ENCODE results near the gene RARRES2.
"Not testable (repeated sequence)": the region's sequence is repeated elsewhere in the genome, so short reads cannot be mapped to it uniquely, and the experiment has no call there.

Gene RARRES2

GRCh38 chr7:150316987-150317386 is 24.4 kb downstream of the RARRES2 start:
- DNase-seq (ENCODE audit: low spot score) = not testable (repeated sequence)

DNA sequence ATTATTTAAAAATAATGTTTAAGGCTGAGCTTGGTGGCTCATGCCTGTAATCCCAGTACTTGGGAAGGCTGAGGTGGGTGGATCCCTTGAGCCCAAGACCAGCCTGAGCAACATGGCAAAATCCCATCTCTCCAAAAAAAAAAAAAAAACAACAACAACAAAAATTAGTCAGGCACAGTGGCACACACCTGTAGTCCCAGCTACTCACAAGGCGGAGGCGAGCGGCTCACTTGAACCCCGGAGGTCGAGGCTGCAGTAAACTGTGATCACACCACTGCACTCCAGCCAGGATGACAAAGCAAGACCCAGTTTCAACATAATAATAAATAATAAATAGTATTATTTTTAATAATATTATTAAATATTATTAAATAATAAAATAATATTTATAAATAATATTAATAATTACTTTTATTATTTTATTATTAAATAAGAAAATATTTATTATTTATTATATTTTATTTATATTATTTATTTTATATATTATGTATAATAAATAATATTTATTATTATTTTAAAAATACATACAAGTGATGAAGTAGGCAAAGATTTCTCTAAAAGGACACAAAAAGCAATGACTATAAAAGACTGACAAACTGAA is 26.7 kb downstream of the RARRES2 start:
- DNase-seq (ENCODE audit: low spot score) = no peak

DNA sequence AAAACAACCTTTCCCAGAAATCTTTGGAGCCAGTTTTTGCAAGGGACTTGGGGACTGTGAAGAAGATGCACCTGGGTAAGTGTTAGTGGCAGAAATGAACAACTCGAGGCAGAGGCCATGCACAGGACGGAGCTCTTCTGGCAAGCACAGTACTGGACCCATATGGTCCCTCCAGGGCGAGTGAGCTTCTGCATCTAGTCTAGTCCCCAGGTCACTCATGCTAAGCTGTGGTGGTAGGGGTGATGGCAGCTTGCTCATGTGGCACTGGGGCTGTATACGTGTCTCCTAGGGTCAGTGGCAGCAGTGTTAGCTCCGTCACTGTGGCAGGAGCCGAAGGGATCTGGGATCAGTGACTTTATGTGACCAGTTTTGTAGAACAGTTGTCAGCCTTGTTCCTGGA is 27.6 kb downstream of the RARRES2 start:
- no peak for DNase-seq (ENCODE audit: low spot score)

- no peak for DNase-seq (ENCODE audit: low spot score)
Measured at GRCh38 chr7:150313367-150313809, 28.0 kb downstream of the RARRES2 start.

DNA sequence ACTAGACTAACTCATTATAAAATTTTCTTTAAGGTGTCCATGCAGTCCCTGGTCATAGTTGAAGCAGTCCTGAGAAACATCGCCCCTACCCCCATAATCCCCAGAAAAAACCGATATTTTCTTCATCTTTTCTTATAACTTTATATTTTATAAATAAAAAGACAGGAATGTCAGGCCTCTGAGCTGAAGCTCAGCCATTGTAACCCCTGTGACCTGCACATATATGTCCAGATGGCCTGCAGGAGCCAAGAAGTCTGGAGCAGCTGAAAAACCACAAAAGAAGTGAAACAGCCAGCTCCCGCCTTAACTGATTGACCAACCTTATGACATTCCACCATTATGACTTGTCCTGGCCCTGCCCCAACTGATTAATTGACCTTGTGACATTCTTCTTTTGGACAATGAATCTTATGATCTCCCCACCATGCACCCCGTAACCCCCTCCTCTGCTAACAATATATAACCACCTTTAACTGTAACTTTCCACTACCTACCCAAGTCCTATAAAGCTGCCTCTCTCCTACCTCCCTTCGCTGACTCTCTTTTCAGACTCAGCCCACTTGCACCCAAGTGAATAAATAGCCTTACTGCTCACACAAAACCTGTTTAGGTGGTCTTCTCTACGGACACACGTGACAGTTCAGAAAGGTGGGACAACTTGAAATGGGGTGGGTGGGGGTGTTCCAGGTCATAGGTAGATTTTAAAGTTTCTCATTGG is 28.6 kb downstream of the RARRES2 start:
- not testable (repeated sequence) for DNase-seq (ENCODE audit: low spot score)

- DNase-seq (ENCODE audit: low spot score) = no peak
Measured at GRCh38 chr7:150311711-150312110, 29.7 kb downstream of the RARRES2 start.

DNA sequence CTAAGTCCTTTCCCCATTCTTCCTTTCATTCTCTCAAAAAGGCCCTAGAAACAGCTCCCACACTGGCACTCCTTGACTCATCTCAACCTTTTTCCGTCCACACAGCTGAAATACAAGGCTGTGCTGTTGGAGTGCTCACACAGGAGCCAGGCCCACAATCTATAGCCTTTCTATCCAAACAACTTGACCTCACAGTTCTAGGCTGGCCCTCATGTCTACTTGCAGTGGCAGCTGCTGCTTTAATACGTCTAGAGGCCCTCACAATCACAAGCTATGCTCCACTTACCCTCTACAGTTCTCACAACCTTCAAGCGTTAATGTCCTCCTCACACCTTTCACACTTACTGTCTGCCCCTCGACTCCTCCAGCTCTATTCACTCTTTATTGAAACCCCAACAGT is 30.3 kb downstream of the RARRES2 start:
- DNase-seq (ENCODE audit: low spot score) = no peak

DNA sequence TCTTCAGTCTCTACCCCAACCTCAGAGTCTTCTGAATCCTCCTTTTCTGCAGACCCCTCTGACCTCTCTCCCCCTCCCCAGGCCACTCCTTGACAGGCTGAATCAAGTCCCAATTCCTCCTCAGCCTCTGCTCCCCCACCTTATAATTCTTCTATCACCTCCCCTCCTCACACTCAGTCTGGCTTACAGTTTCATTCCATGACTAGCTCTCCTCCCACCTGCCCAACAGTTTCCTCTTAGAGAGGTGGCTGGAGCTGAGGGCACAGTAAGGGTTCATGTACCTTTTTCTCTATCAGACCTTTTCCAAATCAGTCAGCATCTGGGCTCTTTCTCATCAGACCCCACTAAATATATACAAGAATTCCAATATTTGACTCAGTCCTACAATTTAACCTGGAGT is 32.9 kb downstream of the RARRES2 start:
- DNase-seq (ENCODE audit: low spot score) = no peak

DNA sequence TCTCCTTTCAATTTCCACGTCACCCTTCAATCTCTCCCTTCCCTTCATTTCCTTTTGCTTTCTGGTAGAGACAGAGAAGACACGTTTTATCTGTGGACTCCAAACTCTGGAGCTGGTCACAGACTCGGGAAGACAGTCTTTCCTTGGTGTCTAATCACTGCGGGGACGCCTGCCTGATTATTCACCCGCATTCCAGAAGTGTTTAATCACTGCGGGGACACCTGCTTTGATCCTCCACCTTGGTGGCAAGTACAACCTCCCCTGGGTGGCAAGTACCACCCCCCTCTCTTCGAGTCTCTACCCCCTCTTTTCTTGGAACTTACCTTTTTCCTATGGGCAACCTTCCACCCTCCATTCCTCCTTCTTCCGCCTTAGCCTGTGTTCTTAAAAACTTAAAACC is 33.5 kb downstream of the RARRES2 start:
- DNase-seq (ENCODE audit: low spot score) = no peak

DNA sequence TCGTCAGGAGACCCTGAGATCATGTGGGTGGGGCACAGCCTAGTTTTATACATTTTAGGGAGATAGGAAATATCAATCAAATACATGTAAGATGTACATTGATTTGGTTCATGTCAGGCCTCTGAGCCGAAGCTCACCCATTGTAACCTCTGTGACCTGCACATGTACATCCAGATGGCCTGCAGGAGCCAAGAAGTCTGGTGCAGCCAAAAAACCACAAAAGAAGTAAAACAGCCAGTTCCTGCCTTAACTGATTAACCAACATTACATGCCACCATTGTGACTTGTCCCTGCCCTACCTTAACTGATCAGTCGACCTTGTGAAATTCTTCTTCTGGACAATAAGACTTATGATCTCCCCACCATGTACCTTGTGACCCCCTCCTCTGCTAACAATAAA is 34.3 kb downstream of the RARRES2 start:
- no peak for DNase-seq (ENCODE audit: low spot score)

DNA sequence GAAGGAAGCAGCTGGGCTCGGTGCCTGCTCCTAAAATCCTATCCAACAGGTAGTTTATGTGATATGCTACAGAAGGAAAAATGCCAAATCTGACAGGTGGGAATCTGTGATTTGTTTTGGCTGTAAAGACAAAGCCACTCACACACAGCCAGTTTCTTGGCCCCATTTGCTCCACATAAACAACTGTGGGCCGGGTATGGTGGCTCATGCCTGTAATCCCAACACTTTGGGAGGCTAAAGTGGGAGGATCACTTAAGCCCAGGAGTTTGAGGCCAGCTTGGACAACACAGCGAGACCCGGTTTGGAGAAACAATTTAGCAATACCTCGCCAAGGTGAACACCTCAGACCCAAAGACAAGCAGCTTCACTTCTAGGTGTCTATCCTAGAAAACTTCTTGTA is 35.1 kb downstream of the RARRES2 start:
- not testable (repeated sequence) for DNase-seq (ENCODE audit: low spot score)

- DNase-seq (ENCODE audit: low spot score) = not testable (repeated sequence)
Measured at GRCh38 chr7:150305903-150306284, 35.5 kb downstream of the RARRES2 start.

GRCh38 chr7:150305259-150305902 is 36.0 kb downstream of the RARRES2 start:
- not testable (repeated sequence) for DNase-seq (ENCODE audit: low spot score)

GRCh38 chr7:150304499-150305258 is 36.8 kb downstream of the RARRES2 start:
- not testable (repeated sequence) for DNase-seq (ENCODE audit: low spot score)

- DNase-seq (ENCODE audit: low spot score) = not testable (repeated sequence)
Measured at GRCh38 chr7:150302908-150303310, 38.5 kb downstream of the RARRES2 start.

- DNase-seq (ENCODE audit: low spot score) = not testable (repeated sequence)
Measured at GRCh38 chr7:150297978-150298377, 43.5 kb downstream of the RARRES2 start.

DNA sequence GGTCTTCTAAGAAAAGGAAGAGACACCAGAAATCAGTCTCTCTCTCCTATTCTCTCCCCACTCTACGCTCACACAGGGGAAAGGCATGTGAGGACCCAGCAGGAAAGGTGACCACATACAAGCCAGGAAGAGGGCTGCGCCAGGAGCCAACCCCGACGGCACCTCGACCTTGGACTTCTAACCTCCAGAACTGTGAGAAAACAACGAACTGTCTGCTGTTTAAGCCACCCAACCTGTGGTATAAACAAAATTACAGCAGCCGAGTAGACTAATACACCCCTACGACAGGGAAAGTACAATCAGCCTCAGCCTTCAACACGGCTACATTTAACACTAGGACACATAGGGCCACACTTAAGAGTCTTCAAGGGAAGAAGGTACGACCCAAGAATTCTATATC is 44.6 kb downstream of the RARRES2 start:
- not testable (repeated sequence) for DNase-seq (ENCODE audit: low spot score)

- not testable (repeated sequence) for DNase-seq (ENCODE audit: low spot score)
Measured at GRCh38 chr7:150295614-150296013, 45.8 kb downstream of the RARRES2 start.

DNA sequence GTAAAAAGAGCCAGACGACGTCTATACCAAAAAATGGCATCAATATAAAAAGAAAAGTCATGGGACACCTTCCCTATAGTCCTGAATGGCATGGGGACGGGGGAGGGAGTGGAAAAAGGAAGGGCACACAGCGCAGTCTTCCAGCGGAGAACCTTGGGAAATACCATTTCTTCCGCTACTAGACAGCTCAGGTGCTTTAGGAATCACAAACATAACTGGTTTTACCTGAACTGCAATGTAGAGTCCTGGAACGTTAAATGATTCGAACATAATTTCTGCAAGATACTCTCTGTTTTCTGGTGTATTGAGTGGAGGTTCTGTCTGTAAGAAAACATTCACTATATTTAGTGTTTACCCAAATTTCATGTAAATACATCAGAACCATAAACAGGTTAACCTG is 46.4 kb downstream of the RARRES2 start:
- not testable (repeated sequence) for DNase-seq (ENCODE audit: low spot score)

DNA sequence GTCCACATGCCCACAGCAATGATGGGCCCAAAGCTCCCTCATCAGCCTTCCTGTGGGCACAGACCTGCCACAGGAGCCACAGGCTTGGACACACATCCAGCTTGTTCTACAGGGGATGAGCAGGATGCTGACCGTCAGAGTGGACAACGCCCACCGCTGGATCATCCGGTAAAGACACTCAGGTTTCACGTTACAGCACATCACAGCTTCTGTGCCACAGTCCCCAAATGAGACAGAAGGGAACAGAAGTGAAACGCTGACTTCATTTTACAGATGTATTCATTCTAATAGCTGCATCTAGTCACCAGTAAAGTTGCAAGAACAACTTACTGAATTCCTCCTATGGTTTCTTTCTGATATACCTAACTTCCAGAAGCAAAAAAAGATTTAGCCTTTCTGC is 51.1 kb downstream of the RARRES2 start:
- peak; percentile 6 for DNase-seq (ENCODE audit: low spot score)

GRCh38 chr7:150288816-150289215 is 52.6 kb downstream of the RARRES2 start:
- not testable (repeated sequence) for DNase-seq (ENCODE audit: low spot score)
